ENCODE results near the gene CLPSL2.
"Not testable (repeated sequence)": the region's sequence is repeated elsewhere in the genome, so short reads cannot be mapped to it uniquely, and the experiment has no call there.

DNA sequence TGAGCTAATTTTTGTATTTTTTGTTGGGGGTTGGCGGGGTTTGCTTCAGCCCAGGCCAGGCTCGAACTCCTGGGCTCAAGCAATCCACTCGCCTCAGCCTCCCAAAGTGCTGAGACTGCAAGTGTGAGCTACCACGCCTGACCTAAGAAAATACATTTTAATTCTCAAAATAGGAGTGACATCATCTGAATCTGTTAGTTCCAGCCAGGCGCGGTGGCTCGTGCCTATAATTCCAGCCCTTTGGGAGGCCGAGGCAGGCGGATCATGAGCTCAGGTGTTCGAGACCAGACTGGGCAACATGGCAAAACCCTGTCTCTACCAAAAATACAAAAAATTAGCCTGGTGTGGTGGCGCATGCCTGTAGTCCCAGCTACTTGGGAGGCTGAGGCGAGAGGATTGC lies 42.1 kb upstream of the CLPSL2 start:
- TF ChIP-seq SUZ12 (IDR thresholded peaks at IDR 0.05); SP1 (IDR thresholded peaks at IDR 0.05); ELF4 (IDR thresholded peaks at IDR 0.05); ZNF384 (IDR thresholded peaks at IDR 0.05); BHLHE40 (IDR thresholded peaks at IDR 0.05; ENCODE audit: borderline replicate concordance); LEF1 (IDR thresholded peaks at IDR 0.05; ENCODE audit: borderline replicate concordance); TARDBP (IDR thresholded peaks at IDR 0.05); ARNT (IDR thresholded peaks at IDR 0.05); FOXA1 (IDR thresholded peaks at IDR 0.05); NFRKB (IDR thresholded peaks at IDR 0.05): not testable (repeated sequence)

Data from HEK293T (cell line).